GM19035 (cell line): ENCODE measurements around the gene PSMB5.

Experiments
- ATAC-seq: cut with Tn5 transposase; IDR thresholded peaks from one replicate; pipeline ENCODE4 v1.9.1; 2021; ENCODE audit not compliant: unreplicated experiment

The PSMB5 gene

GRCh38 chr14:23045419-23046357 is 11.0 kb upstream of the PSMB5 start:
- ATAC-seq = no peak

DNA sequence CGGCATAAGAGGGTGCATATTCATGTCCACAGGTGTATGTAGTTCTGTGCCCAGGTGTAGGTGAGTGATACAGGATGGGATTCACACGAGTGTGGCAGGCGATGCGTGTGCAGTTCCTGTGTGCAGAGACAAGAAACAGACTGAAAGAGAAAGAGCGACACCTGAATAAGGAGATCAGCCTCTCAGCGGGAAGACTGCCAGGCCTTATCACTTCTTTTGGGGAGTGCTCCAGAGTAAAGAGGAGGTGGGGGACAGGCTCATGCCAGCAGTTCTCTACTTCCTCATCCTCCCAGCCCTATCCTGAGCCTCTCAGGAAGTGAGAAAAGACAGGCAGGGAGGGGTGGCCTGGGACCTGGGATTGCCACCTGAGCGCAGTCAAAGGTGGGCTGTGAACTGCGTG is 10.1 kb upstream of the PSMB5 start:
- ATAC-seq = no peak

- no peak for ATAC-seq
These were observed 9.1 kb upstream of the PSMB5 start for GRCh38 chr14:23043754-23044153.

- ATAC-seq = no peak
These were observed 8.4 kb upstream of the PSMB5 start for GRCh38 chr14:23043145-23043544.

DNA sequence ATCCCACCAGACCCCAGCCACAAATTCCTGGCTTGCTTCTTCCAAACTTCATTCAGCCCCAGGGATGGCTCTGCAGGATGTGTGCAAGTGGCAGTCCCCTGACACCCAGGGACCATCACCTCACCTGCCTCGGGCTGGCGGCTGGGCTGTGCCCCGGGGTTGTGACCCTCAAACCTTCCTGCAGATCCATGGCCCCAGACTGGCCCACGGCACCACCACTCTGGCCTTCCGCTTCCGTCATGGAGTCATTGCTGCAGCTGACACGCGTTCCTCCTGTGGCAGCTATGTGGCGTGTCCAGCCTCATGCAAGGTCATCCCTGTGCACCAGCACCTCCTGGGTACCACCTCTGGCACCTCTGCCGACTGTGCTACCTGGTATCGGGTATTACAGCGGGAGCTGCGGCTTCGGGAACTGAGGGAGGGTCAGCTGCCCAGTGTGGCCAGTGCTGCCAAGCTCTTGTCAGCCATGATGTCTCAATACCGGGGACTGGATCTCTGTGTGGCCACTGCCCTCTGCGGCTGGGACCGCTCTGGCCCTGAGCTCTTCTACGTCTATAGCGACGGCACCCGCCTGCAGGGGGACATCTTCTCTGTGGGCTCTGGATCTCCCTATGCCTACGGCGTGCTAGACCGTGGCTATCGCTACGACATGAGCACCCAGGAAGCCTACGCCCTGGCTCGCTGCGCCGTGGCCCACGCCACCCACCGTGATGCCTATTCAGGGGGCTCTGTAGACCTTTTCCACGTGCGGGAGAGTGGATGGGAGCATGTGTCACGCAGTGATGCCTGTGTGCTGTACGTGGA is 7.7 kb upstream of the PSMB5 start, which contains the start of gene PSMB11:
Gene PSMB11 (plus strand): TSS at position 51 of the 804 bp plus-strand sequence. CDS start 14 bp downstream, at position 65.
- ATAC-seq = no peak

GRCh38 chr14:23041729-23042128 is 7.0 kb upstream of the PSMB5 start:
- no peak for ATAC-seq

DNA sequence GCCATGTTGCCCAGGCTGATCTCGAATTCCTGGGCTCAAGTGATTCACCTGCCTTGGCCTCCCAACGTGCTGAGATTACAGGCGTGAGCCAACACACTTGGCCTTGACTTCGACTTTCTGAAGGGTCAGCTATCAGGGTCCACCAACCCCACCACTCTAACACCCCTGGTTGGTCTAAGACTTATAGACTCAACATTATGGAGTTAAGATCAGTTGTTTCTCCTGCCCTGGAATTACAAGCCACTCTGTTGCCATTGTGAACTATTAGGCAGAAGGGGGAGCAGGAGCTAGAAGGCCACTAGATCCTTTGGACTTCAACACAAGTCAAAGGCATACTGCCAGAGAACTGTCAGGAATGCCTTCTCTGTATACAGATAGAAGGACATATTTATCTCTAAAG is 5.4 kb upstream of the PSMB5 start:
- no peak for ATAC-seq

GRCh38 chr14:23035303-23036144 is 824 bp upstream of the PSMB5 start:
- no peak for ATAC-seq

- no peak for ATAC-seq
These were observed 751 bp downstream of the PSMB5 start for GRCh38 chr14:23033801-23034497.

DNA sequence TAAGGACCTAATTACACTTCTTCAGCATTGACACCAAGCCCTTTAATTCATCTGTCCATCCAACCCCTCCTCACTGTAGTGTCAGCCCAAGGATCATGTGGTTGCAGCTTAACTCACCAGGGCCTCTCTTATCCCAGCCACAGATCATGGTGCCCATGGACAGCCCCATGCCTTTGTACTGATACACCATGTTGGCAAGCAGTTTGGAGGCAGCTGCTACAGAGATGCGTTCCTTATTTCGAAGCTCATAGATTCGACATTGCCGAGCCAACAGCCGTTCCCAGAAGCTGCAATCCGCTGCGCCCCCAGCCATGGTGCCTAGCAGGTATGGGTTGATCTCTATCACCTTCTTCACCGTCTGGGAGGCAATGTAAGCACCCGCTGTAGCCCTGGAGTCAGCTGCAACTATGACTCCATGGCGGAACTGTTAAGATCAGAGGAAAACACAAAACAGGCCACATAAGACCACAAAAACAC is 1.4 kb downstream of the PSMB5 start:
- no peak for ATAC-seq

DNA sequence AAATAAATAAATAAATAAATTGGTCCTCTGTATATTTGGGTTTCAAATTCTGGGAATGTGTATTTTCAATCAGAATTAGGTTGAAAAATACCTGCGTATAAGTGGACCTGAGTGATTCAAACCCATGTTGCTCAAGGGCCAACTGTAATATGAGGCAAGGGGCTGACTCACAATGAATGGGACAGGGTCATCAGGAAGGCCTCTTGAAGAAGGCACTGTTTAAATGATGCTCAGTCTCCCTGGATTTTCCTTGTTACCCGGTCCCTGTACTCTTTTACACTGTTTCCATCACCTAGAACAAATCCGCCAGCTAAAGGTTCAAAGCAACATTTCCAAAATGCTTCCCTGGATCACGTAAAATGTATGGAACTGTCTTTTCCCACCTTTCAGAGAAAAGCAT is 3.8 kb downstream of the PSMB5 start:
- ATAC-seq = no peak

DNA sequence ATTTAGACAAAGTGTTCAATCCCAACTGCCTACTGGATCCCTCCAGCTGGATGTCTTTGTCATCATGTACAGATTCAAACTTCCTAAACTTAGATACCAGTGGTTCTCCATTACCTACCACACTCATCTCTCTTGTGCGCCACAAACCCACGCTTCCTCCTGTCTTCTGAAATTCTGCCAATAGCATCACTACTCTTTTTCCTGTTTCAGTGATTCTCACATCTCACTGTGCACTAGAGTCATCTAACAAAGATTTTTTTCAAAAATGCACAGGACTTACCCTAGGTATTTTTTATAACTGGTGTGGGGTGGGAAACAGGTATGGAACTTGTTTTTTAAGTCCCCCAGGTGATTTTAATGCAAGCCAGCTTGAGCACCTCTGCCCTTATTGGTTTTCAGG is 5.9 kb downstream of the PSMB5 start:
- no peak for ATAC-seq

GRCh38 chr14:23025151-23025814 is 9.4 kb downstream of the PSMB5 start:
- ATAC-seq = no peak

DNA sequence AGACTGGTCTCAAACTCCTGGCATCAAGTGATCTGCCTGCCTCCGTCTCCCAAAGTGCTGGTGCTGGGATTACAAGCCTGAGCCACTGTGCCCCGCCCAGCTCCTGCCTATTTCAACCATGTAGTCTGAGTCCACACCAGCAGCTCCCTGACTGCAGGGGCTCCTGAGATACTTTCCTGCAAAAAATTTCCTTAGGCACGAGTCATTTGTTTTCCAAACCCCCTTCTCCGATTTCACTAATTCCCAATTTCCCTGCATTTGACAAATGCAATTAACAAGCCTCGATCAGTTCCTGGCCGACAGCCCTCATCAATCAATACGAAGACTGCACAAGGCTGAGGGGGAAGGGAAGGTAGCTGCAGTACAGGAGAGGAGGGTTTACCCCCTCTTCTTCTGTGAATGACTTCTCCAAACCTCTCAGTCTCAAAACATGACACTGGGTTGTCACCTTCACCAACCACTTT is 10.1 kb downstream of the PSMB5 start:
- no peak for ATAC-seq

GRCh38 chr14:23023795-23024152 is 10.9 kb downstream of the PSMB5 start:
- no peak for ATAC-seq

DNA sequence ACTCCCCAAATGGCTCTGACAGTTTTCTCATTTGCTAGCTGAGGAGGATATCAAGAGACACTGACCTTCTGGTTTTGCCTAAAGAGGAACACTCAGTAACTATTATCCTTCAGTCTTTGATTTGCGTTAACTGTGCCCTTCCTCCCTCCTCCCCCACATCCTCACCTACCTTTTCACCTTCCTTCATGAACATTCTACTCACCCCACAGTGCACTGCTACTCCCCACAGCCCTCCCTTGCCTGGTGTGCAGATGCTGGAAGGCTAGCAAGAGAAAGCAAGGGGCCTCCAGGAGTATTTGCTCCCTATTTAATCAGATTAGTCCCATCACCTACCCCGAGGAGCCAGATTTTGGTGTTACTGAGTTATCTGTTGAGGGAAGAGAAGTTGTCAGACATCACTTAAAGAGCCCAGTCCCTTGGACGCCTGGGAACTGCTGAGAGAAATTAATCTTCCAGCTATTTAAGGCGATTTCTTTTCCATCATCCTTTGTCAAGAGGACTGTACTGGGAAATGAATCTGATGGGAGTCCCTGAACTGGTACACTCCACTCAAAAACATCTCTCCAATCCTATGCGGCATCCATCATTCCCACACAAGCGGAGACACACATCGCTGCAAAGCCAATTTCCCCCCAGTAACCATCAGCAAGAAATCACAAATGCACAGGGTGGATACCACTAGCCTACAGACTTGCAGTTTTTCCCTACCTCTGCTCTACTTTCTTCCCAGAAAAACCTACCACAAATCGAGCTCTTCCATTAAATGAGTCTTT is 11.5 kb downstream of the PSMB5 start:
- ATAC-seq = no peak

DNA sequence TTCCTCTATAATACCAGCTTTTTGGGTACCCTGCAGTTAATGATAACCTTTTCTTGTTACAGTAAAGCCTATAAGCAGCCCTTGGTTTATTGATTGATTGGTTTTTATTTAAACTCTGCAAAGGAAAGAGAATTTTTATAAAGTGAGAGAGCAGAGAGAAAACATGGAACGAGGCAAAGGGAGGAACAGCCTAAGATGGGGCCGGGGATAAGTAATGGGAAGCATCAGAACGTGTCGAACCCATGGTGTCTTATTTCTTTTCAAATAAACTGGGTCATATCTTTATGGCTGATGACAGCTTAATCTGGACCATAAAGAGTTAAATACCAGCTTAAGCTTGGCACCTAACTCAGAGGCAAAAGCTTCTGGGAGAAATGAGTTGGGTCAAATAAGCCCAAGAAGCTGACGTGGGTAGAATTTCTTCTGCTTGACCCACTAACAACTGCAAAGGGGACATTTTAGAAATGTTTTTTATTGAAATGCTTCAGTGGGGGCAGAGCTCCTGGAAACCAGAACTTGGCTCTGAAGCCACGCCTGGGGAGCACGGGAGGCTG is 12.7 kb downstream of the PSMB5 start:
- ATAC-seq = no peak

- no peak for ATAC-seq
These were observed 13.3 kb downstream of the PSMB5 start for GRCh38 chr14:23021434-23021833.
